Skeletal muscle tissue (tissue), 4 donors: Measurements from ENCODE around the gene ASRGL1. TPM values are rescaled to one million over a fixed set of nuclear protein-coding genes. Genes with fewer than 3 reads are reported as not detected.
"Not testable (repeated sequence)": the region's sequence is repeated elsewhere in the genome, so short reads cannot be mapped to it uniquely, and the experiment has no call there.

Source experiments
- H3K27ac ChIP-seq: one replicate; pipeline ENCODE4 v1.7.0; 2013; ENCODE audit warnings: mild to moderate bottlenecking, low read depth, low read length, inconsistent platforms
- H3K27me3 ChIP-seq, 3 donors: one replicate each; pipeline ENCODE4 v1.7.0; 2013; ENCODE audit warnings: low read length in 3 of 3; ENCODE audit not compliant: control insufficient read depth in 3 of 3, insufficient read depth in 3 of 3
- H3K36me3 ChIP-seq, 3 donors: one replicate each; pipeline ENCODE4 v1.7.0; 2013; ENCODE audit warnings: low read length in 3 of 3; ENCODE audit not compliant: control insufficient read depth in 3 of 3, insufficient read depth in 3 of 3
- H3K4me1 ChIP-seq, 3 donors: one replicate each; pipeline ENCODE4 v1.7.0; 2013; ENCODE audit warnings: low read length in 3 of 3, mild to moderate bottlenecking in 3 of 3; ENCODE audit not compliant: control insufficient read depth in 3 of 3, insufficient read depth in 3 of 3
- H3K4me3 ChIP-seq, 3 donors: one replicate each; pipeline ENCODE4 v1.7.0; 2013; ENCODE audit warnings: low read length in 3 of 3
- H3K9ac ChIP-seq, 3 donors: one replicate each; pipeline ENCODE4 v1.7.0; 2013; ENCODE audit warnings: low read length in 3 of 3, mild to moderate bottlenecking in 3 of 3, moderate library complexity in 2 of 3, low read depth in 1 of 3
- H3K9me3 ChIP-seq, 3 donors: one replicate each; pipeline ENCODE4 v1.7.0; 2013; ENCODE audit warnings: low read length in 3 of 3; ENCODE audit not compliant: control insufficient read depth in 3 of 3
- total RNA-seq: library from RNA; depleted of rRNA; stranded (reverse); fragments of >200 nt; gene quantifications from one replicate; pipeline ENCODE4 v1.2.3, GENCODE V29; 2014
- donor health status: Osteomylitis.

The ASRGL1 gene
- total RNA-seq, 1 donor from 2014 or later: 3.7 TPM

GRCh38 chr11:62344210-62344609 is 7.0 kb downstream of the ASRGL1 start:
- H3K36me3 ChIP-seq: no peaks in the 10 kb centered on the region
- no peaks in the 10 kb centered on the region for H3K4me1 ChIP-seq
- H3K27ac ChIP-seq: no peak overlapping the region
- no peaks in the 10 kb centered on the region for H3K9me3 ChIP-seq
- no peaks in the 10 kb centered on the region for H3K27me3 ChIP-seq
- no peak overlapping the region for H3K9ac ChIP-seq
- no peak overlapping the region for H3K4me3 ChIP-seq

- H3K27me3 ChIP-seq: no peaks in the 10 kb centered on the region
- H3K9ac ChIP-seq: no peak overlapping the region
- H3K9me3 ChIP-seq: no peaks in the 10 kb centered on the region
- no peak overlapping the region for H3K4me3 ChIP-seq
- H3K27ac ChIP-seq: no peak overlapping the region
- H3K4me1 ChIP-seq: no peaks in the 10 kb centered on the region
- no peaks in the 10 kb centered on the region for H3K36me3 ChIP-seq
Observed at GRCh38 chr11:62345861-62346260, 8.6 kb downstream of the ASRGL1 start.

- Histone ChIP-seq H3K36me3 (no peaks in the 10 kb centered on the region), H3K9ac (no peak overlapping the region), H3K4me1 (no peaks in the 10 kb centered on the region), H3K9me3 (no peaks in the 10 kb centered on the region), H3K4me3 (no peak overlapping the region), H3K27ac (no peak overlapping the region), H3K27me3 (no peaks in the 10 kb centered on the region)
Observed at GRCh38 chr11:62352355-62353336, 15.4 kb downstream of the ASRGL1 start.

- Histone ChIP-seq H3K27me3 (no peaks in the 10 kb centered on the region), H3K9me3 (no peaks in the 10 kb centered on the region), H3K27ac (no peak overlapping the region), H3K4me1 (no peaks in the 10 kb centered on the region), H3K9ac (no peak overlapping the region), H3K36me3 (no peaks in the 10 kb centered on the region), H3K4me3 (no peak overlapping the region)
Observed at GRCh38 chr11:62353841-62354240, 16.6 kb downstream of the ASRGL1 start.

GRCh38 chr11:62358273-62358672 is 21.0 kb downstream of the ASRGL1 start:
- H3K36me3 ChIP-seq: no peaks in the 10 kb centered on the region
- H3K9ac ChIP-seq: no peak overlapping the region
- no peaks in the 10 kb centered on the region for H3K27me3 ChIP-seq
- H3K9me3 ChIP-seq: no peaks in the 10 kb centered on the region
- no peak overlapping the region for H3K4me3 ChIP-seq
- no peak overlapping the region for H3K27ac ChIP-seq
- no peaks in the 10 kb centered on the region for H3K4me1 ChIP-seq

- no peaks in the 10 kb centered on the region for H3K36me3 ChIP-seq
- H3K9ac ChIP-seq: no peak overlapping the region
- H3K4me1 ChIP-seq: no peaks in the 10 kb centered on the region
- no peaks in the 10 kb centered on the region for H3K27me3 ChIP-seq
- no peak overlapping the region for H3K27ac ChIP-seq
- no peaks in the 10 kb centered on the region for H3K9me3 ChIP-seq
- H3K4me3 ChIP-seq: no peak overlapping the region
Observed at GRCh38 chr11:62359475-62359874, 22.2 kb downstream of the ASRGL1 start.

GRCh38 chr11:62360685-62361084 is 23.4 kb downstream of the ASRGL1 start:
- Histone ChIP-seq H3K36me3 (no peaks in the 10 kb centered on the region), H3K9ac (no peak overlapping the region)

GRCh38 chr11:62368861-62369477 is 31.7 kb downstream of the ASRGL1 start:
- not testable (repeated sequence) for H3K4me1 ChIP-seq, H3K36me3 ChIP-seq, H3K27ac ChIP-seq, H3K27me3 ChIP-seq, H3K4me3 ChIP-seq, H3K9me3 ChIP-seq, H3K9ac ChIP-seq

More at GRCh38 chr11:62360685-62361084, 23.4 kb downstream of the ASRGL1 start:
- Histone ChIP-seq H3K27ac (no peak overlapping the region), H3K4me3 (no peak overlapping the region), H3K9me3 (no peaks in the 10 kb centered on the region), H3K27me3 (no peaks in the 10 kb centered on the region), H3K4me1 (no peaks in the 10 kb centered on the region)

GRCh38 chr11:62370743-62371440 is 33.6 kb downstream of the ASRGL1 start:
- H3K36me3 ChIP-seq: no peaks in the 10 kb centered on the region
- H3K27ac ChIP-seq: no peak overlapping the region

GRCh38 chr11:62372871-62373270 is 35.6 kb downstream of the ASRGL1 start:
- H3K4me1 ChIP-seq: no peaks in the 10 kb centered on the region
- no peaks in the 10 kb centered on the region for H3K27me3 ChIP-seq
- no peak overlapping the region for H3K9ac ChIP-seq
- no peaks in the 10 kb centered on the region for H3K36me3 ChIP-seq
- H3K27ac ChIP-seq: no peak overlapping the region
- H3K9me3 ChIP-seq: no peaks in the 10 kb centered on the region
- no peak overlapping the region for H3K4me3 ChIP-seq

More at GRCh38 chr11:62370743-62371440, 33.6 kb downstream of the ASRGL1 start:
- Histone ChIP-seq H3K9me3 (no peaks in the 10 kb centered on the region), H3K27me3 (no peaks in the 10 kb centered on the region), H3K9ac (no peak overlapping the region), H3K4me1 (no peaks in the 10 kb centered on the region), H3K4me3 (no peak overlapping the region)
